RWPE1 (cell line): Measurements from ENCODE around the gene CDH16.

Source experiments
- CTCF ChIA-PET: fragments of 350-600 bp; sonication (Branson Sonifier 250); formaldehyde crosslinking; extraction: SDS; loops from one replicate; lab custom pipeline; 2021; lab: Yijun Ruan, JAX
- POLR2A ChIA-PET: fragments of 400-600 bp; formaldehyde crosslinking; extraction: SDS; loops from one replicate; lab custom pipeline; 2020; ENCODE audit warnings: antibody characterized with exemption; ENCODE audit not compliant: low non-redundant PET; lab: Yijun Ruan, JAX
- DNase-seq: peaks from one replicate; pipeline ENCODE4 v3.0.0; 2012; ENCODE audit warnings: low spot score
- H3K27ac ChIP-seq: fragments of 450-650 bp; 2 replicates; pipeline ENCODE4 v1.5.1; 2017
- CTCF ChIP-seq: fragments of 450-650 bp; conservative IDR thresholded peaks from 2 replicates; pipeline ENCODE4 v1.5.1; 2017; ENCODE audit warnings: low read depth, mild to moderate bottlenecking

The CDH16 gene

GRCh38 chr16:66918803-66919568 lies at the start of gene CDH16:
Gene CDH16, minus strand, starts transcription at chr16:66918885. Its CDS starts 820 bp downstream, at chr16:66918065.
- POLR2A ChIA-PET = no interaction called here
- TF ChIP-seq CTCF = no peak
- CTCF ChIA-PET = interaction anchor here (1.3 to 2.6 kb wide), 2 partner anchors 9 to 24 kb away, joined by 7 to 15 read pairs; no protein-coding TSS in a partner anchor
- DNase-seq = no peak
- H3K27ac ChIP-seq = no peak within 1 kb of the TSS

- DNase-seq = no peak
- ChIA-PET POLR2A (no interaction called here), CTCF (no interaction called here)
- no peak for TF ChIP-seq CTCF
- H3K27ac ChIP-seq = no peak overlapping the region
Measured at GRCh38 chr16:66964049-66964448, 45.4 kb upstream of the CDH16 start.

- no peak overlapping the region; the same call in 1 of the 2 replicates for H3K27ac ChIP-seq
- TF ChIP-seq CTCF = no peak
- ChIA-PET CTCF (interaction anchor here (1.1 kb wide), 2 partner anchors 24 to 45 kb away, joined by 3 read pairs; no protein-coding TSS in a partner anchor), POLR2A (no interaction called here)
- no peak for DNase-seq
Measured at GRCh38 chr16:66961914-66962313, 43.2 kb upstream of the CDH16 start.

GRCh38 chr16:66961065-66961744 lies 42.5 kb upstream of the CDH16 start, which contains the start of gene CES3:
Gene CES3, plus strand, starts transcription at chr16:66961266. Its CDS starts 42 bp downstream, at chr16:66961308.
- ChIA-PET POLR2A (no interaction called here), CTCF (interaction anchor here (0.5 to 2.2 kb wide), 6 partner anchors 24 to 1175 kb away, joined by 3 to 8 read pairs (median 3); no protein-coding TSS in a partner anchor)
- peak; percentile 44 for DNase-seq
- TF ChIP-seq CTCF = peak; percentile 62
- H3K27ac ChIP-seq = no peak within 1 kb of the TSS; the same call in 1 of the 2 replicates

- ChIA-PET POLR2A (interaction anchor here (0.5 kb wide), 1 partner anchor 240 kb away, joined by 4 read pairs; no protein-coding TSS in a partner anchor), CTCF (interaction anchor here (1.0 to 2.2 kb wide), 2 partner anchors 195 to 200 kb away, joined by 4 to 8 read pairs; partner anchors contain the start of genes FBXL8 and TRADD)
- no peak overlapping the region for H3K27ac ChIP-seq
- TF ChIP-seq CTCF = no peak
- DNase-seq = no peak
Measured at GRCh38 chr16:66960270-66960669, 41.6 kb upstream of the CDH16 start.

GRCh38 chr16:66959704-66960161 lies 41.0 kb upstream of the CDH16 start:
- DNase-seq = no peak
- POLR2A ChIA-PET = interaction anchor here (0.5 kb wide), 1 partner anchor 240 kb away, joined by 4 read pairs; no protein-coding TSS in a partner anchor
- CTCF ChIA-PET = interaction anchor here (0.6 to 2.2 kb wide), 4 partner anchors 58 to 264 kb away, joined by 3 to 8 read pairs (median 6); partner anchors contain the start of genes FBXL8 and TRADD
- TF ChIP-seq CTCF = no peak
- H3K27ac ChIP-seq = no peak overlapping the region
